ENCODE results near the gene AQP1. TPM values are rescaled to one million over a fixed set of nuclear protein-coding genes. Genes with fewer than 3 reads are reported as not detected.
A peak's percentile ranks its signal among the peaks of the same experiment; 100 is the strongest.

Gene AQP1
- total and polyA plus RNA-seq, 8 donors, result 146 to 450 (median 231) TPM

DNA sequence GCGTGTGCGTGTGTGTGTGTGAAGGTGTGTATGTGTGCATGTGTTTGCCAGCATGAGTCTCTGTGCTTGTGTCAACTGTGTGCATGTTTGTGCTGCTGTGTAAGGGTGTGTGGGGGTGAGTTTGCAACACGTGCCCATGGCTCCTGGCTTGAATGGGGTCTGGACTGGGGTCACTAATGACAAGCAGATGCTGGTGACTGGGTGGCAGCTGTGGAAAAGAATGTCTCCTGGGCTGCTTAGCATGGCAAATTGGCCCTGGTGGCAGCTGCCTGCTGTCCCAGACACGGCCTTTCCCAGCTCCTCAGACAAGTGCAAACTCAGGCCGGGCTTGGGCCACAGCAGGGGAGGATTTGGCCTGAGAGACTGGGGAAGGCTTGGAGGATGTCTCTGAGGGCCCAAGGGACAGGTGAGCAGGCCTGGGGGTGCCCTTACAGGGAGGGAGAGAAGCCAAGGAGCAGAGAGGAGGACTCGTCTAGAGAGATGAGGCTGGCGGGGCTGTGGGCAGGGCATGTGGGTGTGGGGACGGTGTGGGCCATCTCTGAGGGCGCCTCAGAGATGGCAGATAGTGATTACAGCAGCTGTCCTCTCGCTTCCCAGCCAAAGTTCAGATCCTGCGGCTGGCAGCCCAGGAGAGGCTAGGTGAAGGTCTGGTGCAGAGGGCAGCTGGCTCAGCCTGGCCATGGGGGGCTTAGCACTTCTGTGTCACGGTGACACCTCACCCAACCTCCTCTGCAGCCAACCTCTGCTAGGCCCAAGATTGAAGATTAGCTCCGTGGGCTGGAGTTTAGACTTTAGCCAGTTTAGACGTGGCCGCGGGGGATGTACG lies 1.5 kb downstream of the AQP1 start:
- WGBS, 2 donors, result 38 to 42% methylated on average over 17 of the region's 17 CpGs
- TF ChIP-seq, protein P1, sequence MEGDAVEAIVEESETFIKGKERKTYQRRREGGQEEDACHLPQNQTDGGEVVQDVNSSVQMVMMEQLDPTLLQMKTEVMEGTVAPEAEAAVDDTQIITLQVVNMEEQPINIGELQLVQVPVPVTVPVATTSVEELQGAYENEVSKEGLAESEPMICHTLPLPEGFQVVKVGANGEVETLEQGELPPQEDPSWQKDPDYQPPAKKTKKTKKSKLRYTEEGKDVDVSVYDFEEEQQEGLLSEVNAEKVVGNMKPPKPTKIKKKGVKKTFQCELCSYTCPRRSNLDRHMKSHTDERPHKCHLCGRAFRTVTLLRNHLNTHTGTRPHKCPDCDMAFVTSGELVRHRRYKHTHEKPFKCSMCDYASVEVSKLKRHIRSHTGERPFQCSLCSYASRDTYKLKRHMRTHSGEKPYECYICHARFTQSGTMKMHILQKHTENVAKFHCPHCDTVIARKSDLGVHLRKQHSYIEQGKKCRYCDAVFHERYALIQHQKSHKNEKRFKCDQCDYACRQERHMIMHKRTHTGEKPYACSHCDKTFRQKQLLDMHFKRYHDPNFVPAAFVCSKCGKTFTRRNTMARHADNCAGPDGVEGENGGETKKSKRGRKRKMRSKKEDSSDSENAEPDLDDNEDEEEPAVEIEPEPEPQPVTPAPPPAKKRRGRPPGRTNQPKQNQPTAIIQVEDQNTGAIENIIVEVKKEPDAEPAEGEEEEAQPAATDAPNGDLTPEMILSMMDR (IDR thresholded peaks at IDR 0.05), result no peak
- Histone ChIP-seq H3K27ac (peak overlapping the region in 3 of 4 donors; percentile 12 to 63 (median 58)), H3K36me3 (no peaks in the 10 kb centered on the region), H3K4me3 (peak overlapping the region; percentile 1 to 47 (median 36)), H3K9me3 (no peaks in the 10 kb centered on the region), H3K4me1 (peaks cover 9 to 34% (median 16%) of the 10 kb centered on the region in 3 donors), H3K27me3 (no peaks in the 10 kb centered on the region)
- intact Hi-C loops (cut with DNase I), result loop anchor here in 1 of 3 donors (10.0 kb wide), 1 partner anchor 108 kb away; no protein-coding TSS in a partner anchor
- DNase-seq, result peak in 3 of 6 donors; percentile 55 to 77 (median 60)
- no peak for FAIRE-seq
- peak; percentile 20 to 57 (median 44) for ATAC-seq

DNA sequence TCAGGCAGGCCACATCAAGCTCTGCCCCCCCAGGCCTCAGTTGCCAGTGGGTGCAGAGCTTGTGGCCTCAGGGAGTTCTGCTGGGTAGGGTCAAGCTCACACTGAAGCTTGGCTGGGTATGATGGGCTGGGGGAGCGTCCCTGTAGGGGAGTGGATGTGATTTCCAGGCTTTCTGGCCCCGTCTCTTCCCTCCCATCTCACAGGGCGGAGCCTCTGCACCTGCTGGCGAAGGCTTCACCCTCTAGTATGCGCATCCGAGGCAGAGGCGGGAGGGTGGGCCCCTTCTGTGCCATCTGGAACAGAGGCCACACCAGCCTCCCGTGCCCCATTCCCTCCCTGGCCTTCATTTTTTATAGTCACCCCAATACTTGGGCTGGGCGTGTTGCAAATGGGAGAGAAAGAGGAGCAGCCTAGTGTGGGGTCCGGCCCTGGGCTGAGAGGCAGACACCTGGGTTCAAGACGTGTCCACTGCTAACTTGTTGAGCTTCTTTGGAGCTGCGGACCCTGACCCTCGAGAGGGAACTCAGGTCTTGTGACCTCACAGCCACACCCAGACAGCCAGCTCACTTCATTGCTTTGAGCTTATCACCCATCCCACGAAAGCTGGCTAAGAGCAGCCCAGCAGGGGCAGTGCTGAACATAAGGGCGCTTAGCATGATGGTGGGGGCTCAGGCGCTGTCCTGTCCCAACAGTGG lies 2.3 kb downstream of the AQP1 start:
- no peak for FAIRE-seq
- WGBS, 2 donors, result 69 to 70% methylated on average over 16 of the region's 16 CpGs
- peak overlapping the region; percentile 1 to 47 (median 36) for H3K4me3 ChIP-seq
- intact Hi-C loops (cut with DNase I), result loop anchor here in 1 of 3 donors (10.0 kb wide), 1 partner anchor 109 kb away; no protein-coding TSS in a partner anchor
- no peaks in the 10 kb centered on the region for H3K36me3 ChIP-seq
- peak in 2 of 4 donors; percentile 5 to 6 for ATAC-seq
- peak in 1 of 6 donors; percentile 53 for DNase-seq
- H3K27me3 ChIP-seq, result no peaks in the 10 kb centered on the region
- TF ChIP-seq, protein P1 (IDR thresholded peaks at IDR 0.05), result no peak
- peaks cover 9 to 28% (median 18%) of the 10 kb centered on the region in 3 donors for H3K4me1 ChIP-seq
- no peaks in the 10 kb centered on the region for H3K9me3 ChIP-seq
- H3K27ac ChIP-seq, result peak overlapping the region in 3 of 4 donors; percentile 10 to 63 (median 58)

GRCh38 chr7:30914596-30914995 lies 2.9 kb downstream of the AQP1 start:
- no peaks in the 10 kb centered on the region for H3K36me3 ChIP-seq
- H3K27ac ChIP-seq, result peak overlapping the region in 3 of 4 donors; percentile 10 to 63 (median 58)
- FAIRE-seq (no peak), DNase-seq (peak in 2 of 6 donors; percentile 29 to 32), ATAC-seq (peak in 1 of 4 donors; percentile 3)
- no peaks in the 10 kb centered on the region for H3K9me3 ChIP-seq
- intact Hi-C loops (cut with DNase I), result loop anchor here in 1 of 3 donors (10.0 kb wide), 1 partner anchor 110 kb away; no protein-coding TSS in a partner anchor
- H3K4me1 ChIP-seq, result peaks cover 9 to 23% (median 19%) of the 10 kb centered on the region in 3 donors
- 49 to 52% methylated on average over 4 of the region's 4 CpGs for WGBS, 2 donors
- peak overlapping the region in 3 of 4 donors; percentile 7 to 47 (median 46) for H3K4me3 ChIP-seq
- H3K27me3 ChIP-seq, result no peaks in the 10 kb centered on the region
- TF ChIP-seq, protein P1 (IDR thresholded peaks at IDR 0.05), result no peak

- WGBS, 2 donors, result 33 to 44% methylated on average over 11 of the region's 11 CpGs
- H3K36me3 ChIP-seq, result no peaks in the 10 kb centered on the region
- H3K9me3 ChIP-seq, result no peaks in the 10 kb centered on the region
- peak overlapping the region in 2 of 4 donors; percentile 46 to 47 for H3K4me3 ChIP-seq
- peak in 2 of 6 donors; percentile 22 to 63 for DNase-seq
- H3K27me3 ChIP-seq, result no peaks in the 10 kb centered on the region
- peak overlapping the region in 2 of 4 donors; percentile 58 to 63 for H3K27ac ChIP-seq
- H3K4me1 ChIP-seq, result peaks cover 4 to 18% (median 14%) of the 10 kb centered on the region in 3 donors
- no peak for FAIRE-seq
- TF ChIP-seq, protein P1 (IDR thresholded peaks at IDR 0.05), result no peak
- intact Hi-C loops (cut with DNase I), result loop anchor here in 1 of 3 donors (10.0 kb wide), 1 partner anchor 110 kb away; no protein-coding TSS in a partner anchor
- no peak for ATAC-seq
Observed at GRCh38 chr7:30915005-30915601, 3.5 kb downstream of the AQP1 start.
